GM13977 (cell line): ENCODE results near the gene MPHOSPH10.

Experiments used
- DNase-seq: peaks from one replicate; pipeline ENCODE4 v3.0.0; 2012; ENCODE audit warnings: low spot score
- in situ Hi-C: fragments of 300-500 bp; cut with MboI; formaldehyde crosslinking; loops from one replicate; pipeline ENCODE4 v1.12.0; 2022; ENCODE audit warnings: low sequenced_read_pairs, low pct_unique_long_range_greater_than_20kb, mixed read lengths, inconsistent platforms; ENCODE audit not compliant: unreplicated experiment
- TF ChIP-seq, protein P1 (sequence below): IDR thresholded peaks from 2 replicates; pipeline ENCODE4 v1.5.1; 2012; ENCODE audit warnings: mild to moderate bottlenecking, control low read depth; ENCODE audit not compliant: insufficient read depth; ENCODE audit errors: extremely low read depth, missing control alignments

MPHOSPH10 gene

DNA sequence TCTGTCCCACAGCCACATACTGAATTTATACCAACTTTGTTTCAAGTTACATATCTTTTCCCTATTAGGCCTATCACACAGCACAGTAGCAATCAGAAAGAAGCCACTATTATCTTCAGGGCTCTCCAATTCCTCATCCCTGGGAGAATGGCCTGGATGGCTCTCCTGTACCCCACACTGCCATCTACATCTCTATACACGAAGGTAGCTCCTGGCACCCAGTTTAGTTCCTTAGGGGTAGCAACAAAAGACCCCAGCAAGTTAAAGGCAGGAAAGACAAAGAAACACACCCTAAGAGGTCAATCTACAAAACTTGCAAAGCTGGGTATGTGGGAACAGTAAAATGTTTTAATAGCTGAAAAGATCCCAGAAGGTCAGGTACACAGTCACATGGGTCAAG is 56.5 kb downstream of the MPHOSPH10 start:
- in situ Hi-C loops = no loop called here
- TF ChIP-seq, protein P1, sequence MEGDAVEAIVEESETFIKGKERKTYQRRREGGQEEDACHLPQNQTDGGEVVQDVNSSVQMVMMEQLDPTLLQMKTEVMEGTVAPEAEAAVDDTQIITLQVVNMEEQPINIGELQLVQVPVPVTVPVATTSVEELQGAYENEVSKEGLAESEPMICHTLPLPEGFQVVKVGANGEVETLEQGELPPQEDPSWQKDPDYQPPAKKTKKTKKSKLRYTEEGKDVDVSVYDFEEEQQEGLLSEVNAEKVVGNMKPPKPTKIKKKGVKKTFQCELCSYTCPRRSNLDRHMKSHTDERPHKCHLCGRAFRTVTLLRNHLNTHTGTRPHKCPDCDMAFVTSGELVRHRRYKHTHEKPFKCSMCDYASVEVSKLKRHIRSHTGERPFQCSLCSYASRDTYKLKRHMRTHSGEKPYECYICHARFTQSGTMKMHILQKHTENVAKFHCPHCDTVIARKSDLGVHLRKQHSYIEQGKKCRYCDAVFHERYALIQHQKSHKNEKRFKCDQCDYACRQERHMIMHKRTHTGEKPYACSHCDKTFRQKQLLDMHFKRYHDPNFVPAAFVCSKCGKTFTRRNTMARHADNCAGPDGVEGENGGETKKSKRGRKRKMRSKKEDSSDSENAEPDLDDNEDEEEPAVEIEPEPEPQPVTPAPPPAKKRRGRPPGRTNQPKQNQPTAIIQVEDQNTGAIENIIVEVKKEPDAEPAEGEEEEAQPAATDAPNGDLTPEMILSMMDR = no peak
- no peak for DNase-seq

DNA sequence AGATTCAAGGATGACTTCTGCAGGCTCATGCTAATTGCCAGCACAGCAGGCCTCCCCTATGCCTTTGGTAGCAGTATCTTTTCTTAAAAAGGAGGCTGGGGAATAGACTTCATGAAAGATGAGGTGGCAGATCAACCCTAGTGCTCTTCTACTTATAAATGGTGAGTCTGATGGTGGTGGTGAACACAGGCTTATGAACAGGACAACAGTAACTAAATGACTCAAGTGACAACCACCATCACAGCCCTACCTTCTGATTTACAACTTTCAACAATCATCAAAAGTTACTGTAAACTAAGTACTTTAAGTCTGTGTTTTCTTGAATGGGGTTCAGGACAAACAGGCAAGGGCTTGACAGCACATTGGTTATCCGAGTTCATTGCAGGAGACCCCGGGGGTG is 57.2 kb downstream of the MPHOSPH10 start:
- no peak for DNase-seq
- in situ Hi-C loops = no loop called here
- TF ChIP-seq, protein P1 = no peak

DNA sequence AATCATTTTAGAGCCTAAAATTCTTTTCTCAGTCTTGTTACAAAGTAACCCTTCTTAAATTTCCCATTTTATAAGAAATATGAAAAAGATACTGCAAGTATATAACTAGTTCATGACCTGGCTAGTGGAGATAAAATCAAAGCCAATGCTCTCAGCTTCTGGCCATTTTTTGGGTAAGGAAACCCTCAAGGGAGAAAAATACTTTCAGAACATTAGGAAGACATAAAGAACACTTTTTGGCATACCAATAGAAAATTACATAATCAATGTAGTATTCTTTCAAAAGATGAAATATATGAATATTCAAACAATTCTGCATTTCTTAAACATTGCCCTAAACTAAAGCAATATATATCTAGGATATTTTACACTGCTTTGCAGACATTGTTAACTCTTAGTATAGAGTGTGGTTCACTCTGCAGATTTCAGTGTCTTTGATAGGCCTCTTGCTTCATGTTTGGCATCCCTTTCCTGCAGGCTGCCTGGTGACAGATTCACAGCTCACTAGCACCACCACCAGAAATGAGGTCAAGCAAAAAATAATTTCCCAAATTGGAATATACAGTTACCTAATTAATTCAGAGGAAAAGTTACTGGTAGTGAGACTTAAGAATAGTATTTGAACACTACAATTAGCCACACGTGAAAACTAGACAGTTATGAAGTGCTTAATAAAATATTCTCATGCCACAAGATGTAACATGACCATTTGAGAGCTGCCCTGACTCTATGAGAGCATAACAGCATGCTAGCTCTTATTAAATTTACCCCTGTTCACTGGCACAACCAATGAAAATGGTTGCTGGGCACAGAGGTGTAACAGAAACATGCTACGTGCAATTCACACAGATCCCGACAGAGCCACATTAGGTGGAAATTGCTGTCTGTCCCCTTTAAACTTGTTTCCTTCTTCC is 60.5 kb downstream of the MPHOSPH10 start:
- DNase-seq = no peak
- in situ Hi-C loops = no loop called here
- TF ChIP-seq, protein P1 = peak; percentile 20

DNA sequence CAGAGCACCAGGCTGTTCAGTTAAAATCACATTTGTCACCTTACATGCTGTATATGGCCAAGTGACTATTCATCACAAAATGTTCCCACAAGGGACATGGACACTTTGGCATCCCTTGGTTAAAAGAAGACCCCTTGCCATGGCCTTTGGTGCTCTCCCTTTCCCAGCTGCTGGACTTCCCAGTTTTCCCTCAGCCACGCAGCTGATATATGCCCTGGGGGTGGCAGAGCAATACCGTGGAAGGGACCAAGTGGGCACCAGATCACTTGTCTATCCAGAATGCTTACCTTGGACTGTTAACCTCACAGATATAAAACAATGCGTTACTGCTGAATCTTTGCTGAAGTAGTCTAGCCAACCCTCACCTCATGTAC is 61.1 kb downstream of the MPHOSPH10 start:
- TF ChIP-seq, protein P1 = no peak
- DNase-seq = no peak
- in situ Hi-C loops = no loop called here
